A549 (cell line): ENCODE measurements around the gene GRIN2D. TPM values are rescaled to one million over a fixed set of nuclear protein-coding genes. Genes with fewer than 3 reads are reported as not detected.

Experiments used
- ATAC-seq, 2 experiments: fragments of 200-7000 bp in 1 of 2; fragments of >200 bp in 1 of 2; cut with Nextera tagmentation in 1 of 2; cut with Tn5 transposase in 1 of 2; 3 replicates each; pipeline versions ENCODE4 v1.8.0 to v1.9.1; 2018 to 2020; ENCODE audit warnings: mild to moderate bottlenecking in 1 of 2, moderate library complexity in 1 of 2
- CTCF ChIA-PET: fragments of 300-600 bp; sonication (Branson Sonifier 250); formaldehyde crosslinking; extraction: SDS; loops from one replicate; lab custom pipeline; 2021; ENCODE audit warnings: antibody characterized with exemption, inconsistent platforms; lab: Yijun Ruan, JAX
- POLR2A ChIA-PET: fragments of 350-600 bp; formaldehyde crosslinking; extraction: SDS; loops from one replicate; lab custom pipeline; 2021; ENCODE audit warnings: antibody characterized with exemption, inconsistent platforms; lab: Yijun Ruan, JAX
- DNase-seq, 2 experiments: peaks; one replicate each; pipeline versions ENCODE4 v3.0.0 to v3.0.0-alpha.2; 2011 to 2016; ENCODE audit warnings: low read depth in 1 of 2, low spot score in 1 of 2
- FAIRE-seq: peaks from 2 replicates; lab custom pipeline; 2011; peaks lifted over from hg19 to GRCh38; lab: Jason Lieb, UNC
- H3K27ac ChIP-seq, 2 experiments: fragments of >200 bp; sonication (Bioruptor Twin); formaldehyde crosslinking; 3 replicates each; pipeline ENCODE4 v1.5.1; 2016 to 2017
- H3K4me1 ChIP-seq: fragments of >200 bp; sonication (Bioruptor Twin); formaldehyde crosslinking; 3 replicates; pipeline ENCODE4 v1.6.1; 2016
- H3K4me2 ChIP-seq: fragments of >200 bp; sonication (Bioruptor Twin); formaldehyde crosslinking; 3 replicates; pipeline ENCODE4 v1.6.1; 2016
- H3K4me3 ChIP-seq: fragments of >200 bp; sonication (Bioruptor Twin); formaldehyde crosslinking; 3 replicates; pipeline ENCODE4 v1.5.1; 2016
- H3K9me3 ChIP-seq: fragments of >200 bp; sonication (Bioruptor Twin); formaldehyde crosslinking; 3 replicates; pipeline ENCODE4 v1.6.1; 2016
- BHLHE40 ChIP-seq: IDR thresholded peaks from 2 replicates; pipeline ENCODE4 v1.6.1; 2012; ENCODE audit warnings: low read depth, low read length, inconsistent platforms
- CBX2 ChIP-seq: fragments of 200-600 bp; sonication (generic); IDR thresholded peaks from 2 replicates; pipeline ENCODE4 v1.6.1; 2016; ENCODE audit warnings: low read depth, mild to moderate bottlenecking, borderline replicate concordance
- CHD2 ChIP-seq: fragments of 150-350 bp; IDR thresholded peaks from 2 replicates; pipeline ENCODE4 v1.6.1; 2014; ENCODE audit warnings: low read length; ENCODE audit not compliant: partially characterized antibody
- CTCF ChIP-seq: fragments of >200 bp; sonication (Bioruptor Twin); formaldehyde crosslinking; IDR thresholded peaks from 3 replicates; pipeline ENCODE4 v1.5.1; 2016
- ELK1 ChIP-seq: fragments of 150-350 bp; IDR thresholded peaks from 2 replicates; pipeline ENCODE4 v1.6.1; 2014; ENCODE audit warnings: low read depth, mild to moderate bottlenecking, low read length
- FOSB ChIP-seq: fragments of 250-450 bp; sonication (Bioruptor Pico); IDR thresholded peaks from 2 replicates; pipeline ENCODE4 v1.5.0; 2020; ENCODE audit warnings: mild to moderate bottlenecking, moderate library complexity
- GATA3 ChIP-seq: IDR thresholded peaks from 2 replicates; pipeline ENCODE4 v1.6.1; 2012; ENCODE audit warnings: borderline replicate concordance
- HDAC2 ChIP-seq: fragments of 200-600 bp; sonication (generic); IDR thresholded peaks from 2 replicates; pipeline ENCODE4 v1.6.1; 2016
- HMGXB4 ChIP-seq: fragments of 250-450 bp; sonication (Bioruptor Pico); IDR thresholded peaks from 2 replicates; pipeline ENCODE4 v1.5.0; 2021; ENCODE audit warnings: mild to moderate bottlenecking, moderate library complexity, borderline replicate concordance
- HOXB5 ChIP-seq: fragments of 250-450 bp; sonication (Bioruptor Pico); IDR thresholded peaks from 2 replicates; pipeline ENCODE4 v1.5.0; 2020; ENCODE audit warnings: mild to moderate bottlenecking, moderate library complexity
- MAX ChIP-seq: IDR thresholded peaks from 2 replicates; pipeline ENCODE4 v1.6.1; 2012
- MYC ChIP-seq: IDR thresholded peaks from 2 replicates; pipeline ENCODE4 v1.6.1; 2012; ENCODE audit warnings: mild to moderate bottlenecking, inconsistent platforms, low read length, improper control_type of control experiment, borderline replicate concordance
- NPAS2 ChIP-seq: fragments of 250-450 bp; sonication (Bioruptor Pico); IDR thresholded peaks from 2 replicates; pipeline ENCODE4 v1.8.0; 2022; ENCODE audit warnings: mild to moderate bottlenecking, moderate library complexity, borderline replicate concordance
- PBX3 ChIP-seq: IDR thresholded peaks from 2 replicates; pipeline ENCODE4 v1.6.1; 2012
- POLR2A ChIP-seq: IDR thresholded peaks from 2 replicates; pipeline ENCODE4 v1.6.1; 2012; ENCODE audit warnings: mild to moderate bottlenecking, low read length
- RAD21 ChIP-seq, 2 experiments: fragments of >200 bp in 1 of 2; sonication (Bioruptor Twin) in 1 of 2; formaldehyde crosslinking in 1 of 2; IDR thresholded peaks in 1 of 2; conservative IDR thresholded peaks in 1 of 2; 2 replicates in 1 of 2; 3 replicates in 1 of 2; pipeline ENCODE4 v1.6.1; 2012 to 2018; ENCODE audit warnings: inconsistent platforms in 1 of 2
- RARB ChIP-seq: fragments of 250-450 bp; sonication (Bioruptor Pico); IDR thresholded peaks from 2 replicates; pipeline ENCODE4 v1.8.0; 2021; ENCODE audit warnings: mild to moderate bottlenecking, moderate library complexity
- RNF2 ChIP-seq: fragments of 200-600 bp; sonication (generic); IDR thresholded peaks from 2 replicates; pipeline ENCODE4 v1.6.1; 2016; ENCODE audit warnings: low read depth, mild to moderate bottlenecking, antibody characterized with exemption, moderate library complexity, borderline replicate concordance
- SMC3 ChIP-seq: fragments of >200 bp; sonication (Bioruptor Twin); formaldehyde crosslinking; IDR thresholded peaks from 3 replicates; pipeline ENCODE4 v1.6.1; 2018; ENCODE audit warnings: inconsistent platforms
- USF2 ChIP-seq: fragments of 450-650 bp; IDR thresholded peaks from 2 replicates; pipeline ENCODE4 v1.6.1; 2014; ENCODE audit warnings: antibody characterized with exemption
- ZFP36 ChIP-seq: fragments of 450-650 bp; IDR thresholded peaks from 2 replicates; pipeline ENCODE4 v1.6.1; 2014; ENCODE audit warnings: borderline replicate concordance; ENCODE audit not compliant: partially characterized antibody
- WGBS: methylation state at CpG from one replicate; pipeline ENCODE4 v1.1.6; 2017; ENCODE audit errors: missing lambda C conversion rate; 5-methylcytosine and 5-hydroxymethylcytosine counted together
- polyA minus RNA-seq: library from RNA; depleted of rRNA, polyadenylated mRNA; stranded (reverse); fragments of >200 nt; gene quantifications from 2 replicates; pipeline ENCODE4 v1.2.3, GENCODE V29; 2011; rRNA and poly(A)+ RNA removed
- polyA plus RNA-seq, 4 experiments: library from polyadenylated mRNA; depleted of rRNA in 3 of 4; stranded (reverse); fragments of >200 nt; fragmentation: RNase III in 1 of 4; extraction: RNeasy Plus Mini Kit Qiagen cat#74134 plus additional on column Dnase treatment in 1 of 4; gene quantifications; 2 replicates in 3 of 4; 3 replicates in 1 of 4; pipeline ENCODE4 v1.2.3, GENCODE V29; 2011 to 2017
- TF ChIP-seq, protein P1 (sequence below): fragments of >200 bp; sonication (Bioruptor Twin); formaldehyde crosslinking; IDR thresholded peaks from 2 replicates; pipeline ENCODE4 v1.6.1; 2016
- TF ChIP-seq, protein P2 (sequence below): IDR thresholded peaks from 2 replicates; pipeline ENCODE4 v1.6.1; 2012; ENCODE audit warnings: low read depth, borderline replicate concordance

GRIN2D gene
- 2.6 and 3.4 TPM in 2 replicates for polyA plus RNA-seq (2011; rRNA removed)
- 4.9 and 6.7 TPM in 2 replicates for polyA plus RNA-seq (2012; cell fraction: cytosol; rRNA removed)
- polyA plus RNA-seq (2012; cell fraction: nucleus; rRNA removed): 17.0 and 20.5 TPM in 2 replicates
- 5.8 to 6.8 TPM (median 6.3 TPM) in 3 replicates for polyA plus RNA-seq (2017; fragmentation: RNase III; extraction: RNeasy Plus Mini Kit Qiagen cat#74134 plus additional on column Dnase treatment)
- 5.4 and 8.1 TPM in 2 replicates for polyA minus RNA-seq

DNA sequence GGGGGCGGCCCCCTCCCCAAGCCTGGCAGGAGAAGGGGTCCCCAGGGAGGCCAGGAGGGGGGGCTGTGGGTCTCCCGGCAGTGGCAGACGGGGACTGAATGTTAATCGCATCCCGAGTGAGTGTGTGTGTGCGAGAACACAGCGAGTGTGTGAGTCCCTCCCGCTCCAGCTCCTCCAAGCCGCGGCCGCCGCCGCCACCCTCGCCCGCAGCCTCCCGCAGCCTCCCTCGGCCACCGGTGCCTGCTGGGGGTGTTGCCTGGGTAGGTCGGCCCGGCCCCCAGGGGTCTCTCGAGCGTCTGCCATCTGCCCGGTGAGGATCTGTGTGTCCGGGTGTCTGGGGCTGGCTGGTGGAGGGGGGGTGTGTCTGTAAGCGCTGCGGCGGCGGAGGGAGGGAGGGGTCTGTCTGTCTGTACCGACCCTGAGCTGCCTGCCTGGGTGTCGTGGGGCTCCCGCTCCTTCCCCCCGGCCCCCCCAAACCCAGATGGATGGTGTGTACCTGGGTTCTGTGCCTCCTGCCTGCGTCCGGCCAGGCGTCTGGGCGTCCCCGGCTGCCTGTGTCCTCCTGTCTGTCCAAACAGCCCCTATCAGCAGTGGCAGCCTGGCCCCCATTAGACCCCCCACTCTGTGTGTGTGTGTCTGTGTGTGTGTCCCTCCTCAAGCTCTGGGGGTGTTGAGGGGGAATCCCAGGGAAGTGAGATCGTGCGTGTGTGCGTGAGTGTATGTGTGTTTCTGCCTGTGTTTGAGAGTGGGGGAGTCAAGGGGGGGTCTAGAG lies at the start of gene GRIN2D:
TSS of gene GRIN2D (plus strand) at position 110 of the 772 bp plus-strand sequence. CDS start 4,725 bp downstream, outside the sequence.
- peak within 1 kb of the TSS; percentile 68 to 95 for H3K27ac ChIP-seq

GRCh38 chr19:48344892-48345291 lies 48.6 kb upstream of the GRIN2D start:
- FAIRE-seq: no peak
- POLR2A ChIA-PET: no interaction called here
- no peak overlapping the region for H3K4me2 ChIP-seq
- H3K4me1 ChIP-seq: peaks cover 18% of the 10 kb centered on the region
- no peak for DNase-seq
- no peak overlapping the region for H3K4me3 ChIP-seq
- WGBS: 98% methylated on average over 6 of the region's 6 CpGs
- ATAC-seq: peak in 1 of 2 experiments; percentile 66; a peak in 3 of 6 replicates
- no peak overlapping the region for H3K27ac ChIP-seq
- H3K9me3 ChIP-seq: no peaks in the 10 kb centered on the region
- CTCF ChIA-PET: interaction anchor here (0.6 to 17.4 kb wide), 3 partner anchors 9 to 30 kb away, joined by 3 to 224 read pairs (median 3); no protein-coding TSS in a partner anchor
- TF ChIP-seq BHLHE40: no peak
- TF ChIP-seq, protein P1, sequence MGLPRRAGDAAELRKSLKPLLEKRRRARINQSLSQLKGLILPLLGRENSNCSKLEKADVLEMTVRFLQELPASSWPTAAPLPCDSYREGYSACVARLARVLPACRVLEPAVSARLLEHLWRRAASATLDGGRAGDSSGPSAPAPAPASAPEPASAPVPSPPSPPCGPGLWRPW: no peak
- TF ChIP-seq CBX2: no peak
- TF ChIP-seq USF2: no peak
- TF ChIP-seq FOSB (CRISPR knock-in tag): no peak
- no peak for TF ChIP-seq NPAS2
- TF ChIP-seq MAX: no peak
- no peak for TF ChIP-seq RARB
- TF ChIP-seq ELK1: no peak
- TF ChIP-seq HMGXB4: no peak
- TF ChIP-seq CHD2: no peak
- no peak for TF ChIP-seq HDAC2
- TF ChIP-seq, protein P2, sequence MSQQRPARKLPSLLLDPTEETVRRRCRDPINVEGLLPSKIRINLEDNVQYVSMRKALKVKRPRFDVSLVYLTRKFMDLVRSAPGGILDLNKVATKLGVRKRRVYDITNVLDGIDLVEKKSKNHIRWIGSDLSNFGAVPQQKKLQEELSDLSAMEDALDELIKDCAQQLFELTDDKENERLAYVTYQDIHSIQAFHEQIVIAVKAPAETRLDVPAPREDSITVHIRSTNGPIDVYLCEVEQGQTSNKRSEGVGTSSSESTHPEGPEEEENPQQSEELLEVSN: no peak
- no peak for TF ChIP-seq CTCF
- TF ChIP-seq RNF2: no peak

More for the DNA sequence above, at the start of gene GRIN2D:
- H3K4me2 ChIP-seq: peak within 1 kb of the TSS; percentile 97
- peaks cover 68% of the 10 kb centered on the region for H3K4me1 ChIP-seq
- ATAC-seq: peak; percentile 19 to 33; a peak in 3 of 6 replicates
- POLR2A ChIA-PET: interaction anchor here (0.6 to 1.7 kb wide), 4 partner anchors 30 to 113 kb away, joined by 3 to 13 read pairs (median 6); partner anchors contain the start of genes SYNGR4 and TMEM143
- FAIRE-seq: no peak
- peak within 1 kb of the TSS; percentile 45 for H3K4me3 ChIP-seq
- no peaks in the 10 kb centered on the region for H3K9me3 ChIP-seq
- 7% methylated on average over 24 of the region's 40 CpGs for WGBS
- CTCF ChIA-PET: interaction anchor here (0.6 to 3.5 kb wide), 13 partner anchors 9 to 215 kb away, joined by 3 to 15 read pairs (median 4); partner anchors contain the start of genes GRWD1, SYNGR4 and TMEM143
- DNase-seq: peak in 1 of 2 experiments; percentile 68
- TF ChIP-seq ZFP36 (no peak), RAD21 (conservative IDR thresholded peaks at IDR 0.05 in 1 of 2, IDR thresholded peaks at IDR 0.05 in 1 of 2) (peak in 1 of 2 experiments; percentile 24; a peak in 1 of 5 replicates), SMC3 (no peak), RNF2 (no peak), CHD2 (no peak), HOXB5 (no peak), GATA3 (0 out of 2 replicates have a peak, but pooled peaks have one; percentile 2), MYC (no peak), BHLHE40 (no peak), PBX3 (peak; percentile 48; the same call in 1 of the 2 replicates), MAX (peak; percentile 43), POLR2A (peak; percentile 18; the same call in 1 of the 2 replicates)
- TF ChIP-seq, protein P1: no peak
- TF ChIP-seq, all 56 proteins: peak for 5
